ENCODE data around the gene MAPK8. TPM values are rescaled to one million over a fixed set of nuclear protein-coding genes. Genes with fewer than 3 reads are reported as not detected.

MAPK8 gene
- polyA plus RNA-seq, 2 of the 4 experiments (the other 2 are of a cell fraction): 29.6 to 71.4 TPM

DNA sequence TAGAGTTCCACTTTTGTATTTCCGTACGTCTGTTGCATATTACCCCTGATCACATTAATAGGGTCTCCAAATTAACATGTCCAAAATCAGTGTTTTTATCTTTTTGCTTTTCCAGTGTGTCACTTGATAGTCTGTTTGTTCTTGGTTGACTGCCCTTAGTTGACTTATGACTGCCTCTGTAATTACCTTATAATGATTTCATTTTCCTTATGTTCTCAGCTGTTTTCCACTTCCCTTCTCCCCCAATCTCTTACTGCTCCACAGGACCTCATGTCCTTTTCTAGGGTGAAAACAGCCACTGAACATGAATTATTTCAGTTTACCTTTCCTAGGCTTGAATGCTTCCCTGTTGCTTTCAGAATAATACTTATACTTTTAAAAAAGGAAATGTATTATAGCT, 54.7 kb downstream of the MAPK8 start:
- DNase-seq (ENCODE audit: low read depth in 1 of 2, low spot score in 1 of 2) (no peak), FAIRE-seq (no peak), ATAC-seq (no peak)
- 89% methylated on average over 2 of the region's 2 CpGs for WGBS (ENCODE audit: missing lambda C conversion rate)
- Histone ChIP-seq H3K4me1 (peaks cover 32% of the 10 kb centered on the region), H3K4me3 (no peak overlapping the region), H3K4me2 (no peak overlapping the region), H3K27ac (no peak overlapping the region), H3K9me3 (no peaks in the 10 kb centered on the region)
- TF ChIP-seq POLR2AphosphoS2 (conservative IDR thresholded peaks at IDR 0.05; ENCODE audit: low read length) (no peak), NR3C1 (IDR thresholded peaks at IDR 0.05) (no peak), JUNB (IDR thresholded peaks at IDR 0.05) (no peak), SREBF2 (IDR thresholded peaks at IDR 0.05) (no peak), RFX5 (IDR thresholded peaks at IDR 0.05) (no peak), EHF (CRISPR knock-in tag; IDR thresholded peaks at IDR 0.05) (no peak), CBX2 (IDR thresholded peaks at IDR 0.05; ENCODE audit: borderline replicate concordance, low read depth) (no peak), ZFP36 (IDR thresholded peaks at IDR 0.05; ENCODE audit: borderline replicate concordance, partially characterized antibody) (no peak), MAFK (IDR thresholded peaks at IDR 0.05; ENCODE audit: partially characterized antibody) (no peak), RNF2 (IDR thresholded peaks at IDR 0.05; ENCODE audit: borderline replicate concordance, low read depth) (no peak), RARB (CRISPR knock-in tag; IDR thresholded peaks at IDR 0.05) (no peak), ESRRA (IDR thresholded peaks at IDR 0.05; ENCODE audit: borderline replicate concordance, low read length) (no peak), MYC (IDR thresholded peaks at IDR 0.05; ENCODE audit: borderline replicate concordance, low read length) (no peak), ZC3H11A (IDR thresholded peaks at IDR 0.05) (no peak), GATA3 (IDR thresholded peaks at IDR 0.05; ENCODE audit: borderline replicate concordance) (no peak), HEYL (CRISPR knock-in tag; IDR thresholded peaks at IDR 0.05) (no peak), RAD21 (conservative IDR thresholded peaks at IDR 0.05 in 1 of 2, IDR thresholded peaks at IDR 0.05 in 1 of 2) (no peak)
- TF ChIP-seq, protein P1, sequence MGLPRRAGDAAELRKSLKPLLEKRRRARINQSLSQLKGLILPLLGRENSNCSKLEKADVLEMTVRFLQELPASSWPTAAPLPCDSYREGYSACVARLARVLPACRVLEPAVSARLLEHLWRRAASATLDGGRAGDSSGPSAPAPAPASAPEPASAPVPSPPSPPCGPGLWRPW (IDR thresholded peaks at IDR 0.05): no peak
- CTCF ChIA-PET: interaction anchor here (0.8 to 4.6 kb wide), 6 partner anchors 51 to 296 kb away, joined by 3 to 97 read pairs (median 5); partner anchors contain the start of gene ARHGAP22
- POLR2A ChIA-PET: no interaction called here

DNA sequence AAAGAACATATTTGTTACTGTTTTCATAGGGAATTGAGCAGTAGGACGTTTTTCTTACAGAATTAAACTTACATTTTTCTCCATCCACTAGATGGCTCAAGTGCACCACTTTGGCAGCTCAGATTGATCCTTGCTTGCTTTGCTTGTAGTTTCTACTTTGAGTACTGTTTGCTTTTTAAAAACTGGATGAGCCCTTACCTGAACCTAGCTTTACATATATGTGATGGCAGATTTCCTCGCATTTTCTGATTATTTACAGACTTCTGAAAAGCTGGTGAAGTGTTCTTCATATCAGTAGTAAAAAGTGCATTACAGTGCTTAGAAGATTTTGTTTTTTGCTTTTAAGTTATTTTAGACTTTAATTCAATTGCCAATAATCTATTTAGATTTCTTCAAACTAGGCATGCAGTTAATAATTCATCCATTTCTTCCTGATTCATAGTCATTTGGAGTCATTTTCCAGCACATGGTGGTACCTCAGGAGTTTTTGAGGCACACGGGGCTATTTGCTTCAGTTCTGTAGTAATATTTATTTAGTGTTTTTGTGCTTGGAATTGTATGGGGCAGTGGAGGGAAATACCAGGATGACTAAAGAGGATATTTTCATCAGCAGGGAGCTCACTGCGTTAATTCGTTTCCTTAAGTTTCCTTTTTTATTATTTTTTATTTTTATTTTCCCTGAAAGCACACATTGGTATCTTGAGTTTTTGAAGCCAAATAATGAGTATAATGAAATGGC, 57.3 kb downstream of the MAPK8 start:
- CTCF ChIA-PET: interaction anchor here (0.7 to 4.6 kb wide), 36 partner anchors 7 to 798 kb away, joined by 3 to 97 read pairs (median 4); no protein-coding TSS in a partner anchor
- Histone ChIP-seq H3K4me1 (peaks cover 34% of the 10 kb centered on the region), H3K4me3 (no peak overlapping the region), H3K9me3 (no peaks in the 10 kb centered on the region), H3K4me2 (peak overlapping the region; percentile 69), H3K27ac (peak overlapping the region; percentile 19 to 57)
- POLR2A ChIA-PET: no interaction called here
- FAIRE-seq (peak; percentile 95), DNase-seq (ENCODE audit: low read depth in 1 of 2, low spot score in 1 of 2) (peak; percentile 28 to 80), ATAC-seq (peak; percentile 90 to 92)
- peak; percentile 90 to 94 for TF ChIP-seq RAD21 (conservative IDR thresholded peaks at IDR 0.05 in 1 of 2, IDR thresholded peaks at IDR 0.05 in 1 of 2)
- TF ChIP-seq, protein P2, sequence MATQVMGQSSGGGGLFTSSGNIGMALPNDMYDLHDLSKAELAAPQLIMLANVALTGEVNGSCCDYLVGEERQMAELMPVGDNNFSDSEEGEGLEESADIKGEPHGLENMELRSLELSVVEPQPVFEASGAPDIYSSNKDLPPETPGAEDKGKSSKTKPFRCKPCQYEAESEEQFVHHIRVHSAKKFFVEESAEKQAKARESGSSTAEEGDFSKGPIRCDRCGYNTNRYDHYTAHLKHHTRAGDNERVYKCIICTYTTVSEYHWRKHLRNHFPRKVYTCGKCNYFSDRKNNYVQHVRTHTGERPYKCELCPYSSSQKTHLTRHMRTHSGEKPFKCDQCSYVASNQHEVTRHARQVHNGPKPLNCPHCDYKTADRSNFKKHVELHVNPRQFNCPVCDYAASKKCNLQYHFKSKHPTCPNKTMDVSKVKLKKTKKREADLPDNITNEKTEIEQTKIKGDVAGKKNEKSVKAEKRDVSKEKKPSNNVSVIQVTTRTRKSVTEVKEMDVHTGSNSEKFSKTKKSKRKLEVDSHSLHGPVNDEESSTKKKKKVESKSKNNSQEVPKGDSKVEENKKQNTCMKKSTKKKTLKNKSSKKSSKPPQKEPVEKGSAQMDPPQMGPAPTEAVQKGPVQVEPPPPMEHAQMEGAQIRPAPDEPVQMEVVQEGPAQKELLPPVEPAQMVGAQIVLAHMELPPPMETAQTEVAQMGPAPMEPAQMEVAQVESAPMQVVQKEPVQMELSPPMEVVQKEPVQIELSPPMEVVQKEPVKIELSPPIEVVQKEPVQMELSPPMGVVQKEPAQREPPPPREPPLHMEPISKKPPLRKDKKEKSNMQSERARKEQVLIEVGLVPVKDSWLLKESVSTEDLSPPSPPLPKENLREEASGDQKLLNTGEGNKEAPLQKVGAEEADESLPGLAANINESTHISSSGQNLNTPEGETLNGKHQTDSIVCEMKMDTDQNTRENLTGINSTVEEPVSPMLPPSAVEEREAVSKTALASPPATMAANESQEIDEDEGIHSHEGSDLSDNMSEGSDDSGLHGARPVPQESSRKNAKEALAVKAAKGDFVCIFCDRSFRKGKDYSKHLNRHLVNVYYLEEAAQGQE (IDR thresholded peaks at IDR 0.05): no peak
- TF ChIP-seq BHLHE40 (IDR thresholded peaks at IDR 0.05; ENCODE audit: low read depth, low read length): no peak
- no peak for TF ChIP-seq NFE2L2 (conservative IDR thresholded peaks at IDR 0.05; ENCODE audit: low read length)
- TF ChIP-seq ZC3H11A (IDR thresholded peaks at IDR 0.05): no peak
- no peak for TF ChIP-seq NR3C1 (IDR thresholded peaks at IDR 0.05)
- no peak for TF ChIP-seq CBX8 (IDR thresholded peaks at IDR 0.05)
- TF ChIP-seq RARB (CRISPR knock-in tag; IDR thresholded peaks at IDR 0.05): no peak
- TF ChIP-seq, protein P3, sequence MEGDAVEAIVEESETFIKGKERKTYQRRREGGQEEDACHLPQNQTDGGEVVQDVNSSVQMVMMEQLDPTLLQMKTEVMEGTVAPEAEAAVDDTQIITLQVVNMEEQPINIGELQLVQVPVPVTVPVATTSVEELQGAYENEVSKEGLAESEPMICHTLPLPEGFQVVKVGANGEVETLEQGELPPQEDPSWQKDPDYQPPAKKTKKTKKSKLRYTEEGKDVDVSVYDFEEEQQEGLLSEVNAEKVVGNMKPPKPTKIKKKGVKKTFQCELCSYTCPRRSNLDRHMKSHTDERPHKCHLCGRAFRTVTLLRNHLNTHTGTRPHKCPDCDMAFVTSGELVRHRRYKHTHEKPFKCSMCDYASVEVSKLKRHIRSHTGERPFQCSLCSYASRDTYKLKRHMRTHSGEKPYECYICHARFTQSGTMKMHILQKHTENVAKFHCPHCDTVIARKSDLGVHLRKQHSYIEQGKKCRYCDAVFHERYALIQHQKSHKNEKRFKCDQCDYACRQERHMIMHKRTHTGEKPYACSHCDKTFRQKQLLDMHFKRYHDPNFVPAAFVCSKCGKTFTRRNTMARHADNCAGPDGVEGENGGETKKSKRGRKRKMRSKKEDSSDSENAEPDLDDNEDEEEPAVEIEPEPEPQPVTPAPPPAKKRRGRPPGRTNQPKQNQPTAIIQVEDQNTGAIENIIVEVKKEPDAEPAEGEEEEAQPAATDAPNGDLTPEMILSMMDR (IDR thresholded peaks at IDR 0.05): peak; percentile 95
- TF ChIP-seq POLR2AphosphoS2 (conservative IDR thresholded peaks at IDR 0.05; ENCODE audit: low read length): no peak
- TF ChIP-seq, protein P4, sequence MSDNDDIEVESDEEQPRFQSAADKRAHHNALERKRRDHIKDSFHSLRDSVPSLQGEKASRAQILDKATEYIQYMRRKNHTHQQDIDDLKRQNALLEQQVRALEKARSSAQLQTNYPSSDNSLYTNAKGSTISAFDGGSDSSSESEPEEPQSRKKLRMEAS (IDR thresholded peaks at IDR 0.05): no peak
- no peak for TF ChIP-seq PHF8 (IDR thresholded peaks at IDR 0.05; ENCODE audit: borderline replicate concordance, low read depth)
- TF ChIP-seq, protein P5, sequence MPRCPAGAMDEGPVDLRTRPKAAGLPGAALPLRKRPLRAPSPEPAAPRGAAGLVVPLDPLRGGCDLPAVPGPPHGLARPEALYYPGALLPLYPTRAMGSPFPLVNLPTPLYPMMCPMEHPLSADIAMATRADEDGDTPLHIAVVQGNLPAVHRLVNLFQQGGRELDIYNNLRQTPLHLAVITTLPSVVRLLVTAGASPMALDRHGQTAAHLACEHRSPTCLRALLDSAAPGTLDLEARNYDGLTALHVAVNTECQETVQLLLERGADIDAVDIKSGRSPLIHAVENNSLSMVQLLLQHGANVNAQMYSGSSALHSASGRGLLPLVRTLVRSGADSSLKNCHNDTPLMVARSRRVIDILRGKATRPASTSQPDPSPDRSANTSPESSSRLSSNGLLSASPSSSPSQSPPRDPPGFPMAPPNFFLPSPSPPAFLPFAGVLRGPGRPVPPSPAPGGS (IDR thresholded peaks at IDR 0.05): no peak
- TF ChIP-seq ZNF302 (CRISPR knock-in tag; IDR thresholded peaks at IDR 0.05): no peak
- peak; percentile 77 for TF ChIP-seq SMC3 (IDR thresholded peaks at IDR 0.05)
- no peak for TF ChIP-seq HOXB5 (CRISPR knock-in tag; IDR thresholded peaks at IDR 0.05)
- no peak for TF ChIP-seq RCOR1 (IDR thresholded peaks at IDR 0.05; ENCODE audit: low read depth, low read length)
- WGBS (ENCODE audit: missing lambda C conversion rate): 2% methylated on average over 5 of the region's 5 CpGs

Measured in A549 (cell line).